Measurements from ENCODE around the gene MXD1. TPM values are rescaled to one million over a fixed set of nuclear protein-coding genes. Genes with fewer than 3 reads are reported as not detected.

Gene MXD1
- total and polyA plus RNA-seq, 9 of the 15 experiments (the other 6 are each of a cell fraction or from before 2014, with no cell fraction given), result 6.7 to 35.9 (median 11.0) TPM

GRCh38 chr2:69954084-69954483 lies 39.2 kb downstream of the MXD1 start:
- peak overlapping the region; percentile 23 for H2AFZ ChIP-seq (ENCODE audit: low read depth, low read length)
- in situ Hi-C loops (cut with MboI) (no loop called here), intact Hi-C loops (cut with micrococcal nuclease) (no loop called here)
- CTCF ChIA-PET (ENCODE audit: low intra/inter-chr PET ratio), result no interaction called here
- no peak overlapping the region for H3K27ac ChIP-seq (ENCODE audit: extremely low read depth, low read depth, low read length)
- H3K4me3 ChIP-seq, result no peak overlapping the region
- 87% methylated on average over 1 of the region's 1 CpG for WGBS (ENCODE audit: insufficient coverage, low coverage, missing lambda C conversion rate)
- no TSS peak for BruUV-seq (replicated peaks)
- FAIRE-seq (peak; percentile 61), DNase-seq (ENCODE audit: extremely low read depth in 1 of 4, low spot score in 3 of 4) (no peak), ATAC-seq (peak; percentile 38; the same call in 2 of the 3 replicates)
- no peaks in the 10 kb centered on the region for H3K27me3 ChIP-seq (ENCODE audit: control insufficient read depth in 2 of 2, insufficient read depth in 2 of 2, low read length in 2 of 2)
- no peaks in the 10 kb centered on the region for H3K9me1 ChIP-seq (ENCODE audit: control insufficient read depth, insufficient read depth, low read length)
- POLR2A ChIA-PET, result interaction anchor here (0.9 to 1.6 kb wide), 5 partner anchors 8 to 119 kb away, joined by 3 to 8 read pairs (median 4); no protein-coding TSS in a partner anchor
- H3K36me3 ChIP-seq (ENCODE audit: control insufficient read depth, insufficient read depth, low read length), result no peaks in the 10 kb centered on the region
- H3K9me3 ChIP-seq (replicated peaks; ENCODE audit: control insufficient read depth, insufficient read depth, low read depth, low read length), result no peaks in the 10 kb centered on the region
- H3K4me1 ChIP-seq (replicated peaks in 1 of 2; ENCODE audit: control insufficient read depth in 2 of 2, insufficient read depth in 2 of 2, low read length in 2 of 2), result peaks cover 2 to 4% of the 10 kb centered on the region in 2 experiments; a peak in 3 of 5 replicates
- H3K4me2 ChIP-seq (ENCODE audit: insufficient read depth, low read length), result no peak overlapping the region
- TF ChIP-seq HES1 (IDR thresholded peaks at IDR 0.05; ENCODE audit: low read depth), result no peak
- TF ChIP-seq, protein P1, sequence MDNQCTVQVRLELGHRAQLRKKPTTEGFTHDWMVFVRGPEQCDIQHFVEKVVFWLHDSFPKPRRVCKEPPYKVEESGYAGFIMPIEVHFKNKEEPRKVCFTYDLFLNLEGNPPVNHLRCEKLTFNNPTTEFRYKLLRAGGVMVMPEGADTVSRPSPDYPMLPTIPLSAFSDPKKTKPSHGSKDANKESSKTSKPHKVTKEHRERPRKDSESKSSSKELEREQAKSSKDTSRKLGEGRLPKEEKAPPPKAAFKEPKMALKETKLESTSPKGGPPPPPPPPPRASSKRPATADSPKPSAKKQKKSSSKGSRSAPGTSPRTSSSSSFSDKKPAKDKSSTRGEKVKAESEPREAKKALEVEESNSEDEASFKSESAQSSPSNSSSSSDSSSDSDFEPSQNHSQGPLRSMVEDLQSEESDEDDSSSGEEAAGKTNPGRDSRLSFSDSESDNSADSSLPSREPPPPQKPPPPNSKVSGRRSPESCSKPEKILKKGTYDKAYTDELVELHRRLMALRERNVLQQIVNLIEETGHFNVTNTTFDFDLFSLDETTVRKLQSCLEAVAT (IDR thresholded peaks at IDR 0.05), result peak in 1 of 2 experiments; percentile 85; a peak in 2 of 4 replicates
- peak; percentile 94 for TF ChIP-seq ZBTB17 (CRISPR knock-in tag; IDR thresholded peaks at IDR 0.05)
- TF ChIP-seq SMAD3 (CRISPR knock-in tag; conservative IDR thresholded peaks at IDR 0.05), result 0 out of 2 replicates have a peak, but pooled peaks have one; percentile 15
- TF ChIP-seq RAD21 (CRISPR knock-in tag; conservative IDR thresholded peaks at IDR 0.05 in 1 of 2, IDR thresholded peaks at IDR 0.05 in 1 of 2), result no peak
- TF ChIP-seq ZNF592 (IDR thresholded peaks at IDR 0.05), result peak; percentile 57
- TF ChIP-seq MTA1 (IDR thresholded peaks at IDR 0.05; ENCODE audit: borderline replicate concordance), result no peak
- TF ChIP-seq, protein P2, sequence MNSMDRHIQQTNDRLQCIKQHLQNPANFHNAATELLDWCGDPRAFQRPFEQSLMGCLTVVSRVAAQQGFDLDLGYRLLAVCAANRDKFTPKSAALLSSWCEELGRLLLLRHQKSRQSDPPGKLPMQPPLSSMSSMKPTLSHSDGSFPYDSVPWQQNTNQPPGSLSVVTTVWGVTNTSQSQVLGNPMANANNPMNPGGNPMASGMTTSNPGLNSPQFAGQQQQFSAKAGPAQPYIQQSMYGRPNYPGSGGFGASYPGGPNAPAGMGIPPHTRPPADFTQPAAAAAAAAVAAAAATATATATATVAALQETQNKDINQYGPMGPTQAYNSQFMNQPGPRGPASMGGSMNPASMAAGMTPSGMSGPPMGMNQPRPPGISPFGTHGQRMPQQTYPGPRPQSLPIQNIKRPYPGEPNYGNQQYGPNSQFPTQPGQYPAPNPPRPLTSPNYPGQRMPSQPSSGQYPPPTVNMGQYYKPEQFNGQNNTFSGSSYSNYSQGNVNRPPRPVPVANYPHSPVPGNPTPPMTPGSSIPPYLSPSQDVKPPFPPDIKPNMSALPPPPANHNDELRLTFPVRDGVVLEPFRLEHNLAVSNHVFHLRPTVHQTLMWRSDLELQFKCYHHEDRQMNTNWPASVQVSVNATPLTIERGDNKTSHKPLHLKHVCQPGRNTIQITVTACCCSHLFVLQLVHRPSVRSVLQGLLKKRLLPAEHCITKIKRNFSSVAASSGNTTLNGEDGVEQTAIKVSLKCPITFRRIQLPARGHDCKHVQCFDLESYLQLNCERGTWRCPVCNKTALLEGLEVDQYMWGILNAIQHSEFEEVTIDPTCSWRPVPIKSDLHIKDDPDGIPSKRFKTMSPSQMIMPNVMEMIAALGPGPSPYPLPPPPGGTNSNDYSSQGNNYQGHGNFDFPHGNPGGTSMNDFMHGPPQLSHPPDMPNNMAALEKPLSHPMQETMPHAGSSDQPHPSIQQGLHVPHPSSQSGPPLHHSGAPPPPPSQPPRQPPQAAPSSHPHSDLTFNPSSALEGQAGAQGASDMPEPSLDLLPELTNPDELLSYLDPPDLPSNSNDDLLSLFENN (IDR thresholded peaks at IDR 0.05; ENCODE audit: low read depth in 2 of 2, low read length in 2 of 2), result peak in 1 of 2 experiments; percentile 31; a peak in 1 of 4 replicates
- TF ChIP-seq, protein P3, sequence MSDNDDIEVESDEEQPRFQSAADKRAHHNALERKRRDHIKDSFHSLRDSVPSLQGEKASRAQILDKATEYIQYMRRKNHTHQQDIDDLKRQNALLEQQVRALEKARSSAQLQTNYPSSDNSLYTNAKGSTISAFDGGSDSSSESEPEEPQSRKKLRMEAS (CRISPR knock-in tag; IDR thresholded peaks at IDR 0.05), result no peak
- no peak for TF ChIP-seq FOXJ2 (tag; IDR thresholded peaks at IDR 0.05)
- TF ChIP-seq FOXP1 (CRISPR knock-in tag; IDR thresholded peaks at IDR 0.05), result no peak
- no peaks in the 10 kb centered on the region for H4K20me1 ChIP-seq (replicated peaks; ENCODE audit: control insufficient read depth, insufficient read depth, low read length)
- no peak overlapping the region for H3K9ac ChIP-seq (ENCODE audit: insufficient read depth in 1 of 2, low read depth in 2 of 2, low read length in 2 of 2)
- H3K79me2 ChIP-seq (ENCODE audit: control insufficient read depth, insufficient read depth, low read length), result no peaks in the 10 kb centered on the region

All from K562 (cell line).